B cell (primary cell): ENCODE measurements around the gene PTGES. TPM values are rescaled to one million over a fixed set of nuclear protein-coding genes. Genes with fewer than 3 reads are reported as not detected.

Experiments
- ATAC-seq: fragments of 200-7000 bp; cut with Tn5 transposase; one replicate; pipeline ENCODE4 v1.10.0; 2021; ENCODE audit warnings: low read depth, mild to moderate bottlenecking, moderate number of reproducible peaks, moderate library complexity
- CTCF ChIA-PET: fragments of 350-600 bp; sonication (Branson Sonifier 250); formaldehyde crosslinking; loops from one replicate; lab custom pipeline; 2021; ENCODE audit warnings: antibody characterized with exemption, inconsistent platforms; lab: Charles Lee
- POLR2A ChIA-PET: fragments of 350-600 bp; sonication (Branson Sonifier 250); formaldehyde crosslinking; loops from one replicate; lab custom pipeline; 2021; ENCODE audit warnings: antibody characterized with exemption; lab: Charles Lee
- DNase-seq: peaks from one replicate; pipeline ENCODE4 v3.0.0; 2013
- H2AFZ ChIP-seq: 2 replicates; pipeline ENCODE4 v1.6.1; 2012; ENCODE audit warnings: mild to moderate bottlenecking, low read depth, low read length; ENCODE audit not compliant: insufficient read depth, poor library complexity, severe bottlenecking
- H3K27ac ChIP-seq, 2 donors: 1 replicate in 1 of 2; 2 replicates in 1 of 2; pipeline ENCODE4 v1.5.1; 2012 to 2013; ENCODE audit warnings: low read length in 2 of 2, mild to moderate bottlenecking in 2 of 2, moderate library complexity in 1 of 2
- H3K27me3 ChIP-seq, 4 experiments: fragments of 200-600 bp in 1 of 4; sonication (generic) in 1 of 4; replicated peaks in 1 of 4; 1 replicate in 2 of 4; 2 replicates in 2 of 4; pipeline versions ENCODE4 v1.6.1 to v1.7.0; 2013 to 2016; ENCODE audit warnings: low read length in 3 of 4, mild to moderate bottlenecking in 2 of 4, mixed read lengths in 1 of 4, moderate library complexity in 1 of 4; ENCODE audit not compliant: insufficient read depth in 4 of 4, control insufficient read depth in 3 of 4; ENCODE audit errors: control extremely low read depth in 1 of 4
- H3K36me3 ChIP-seq, 2 experiments: replicated peaks in 1 of 2; 1 replicate in 1 of 2; 2 replicates in 1 of 2; pipeline versions ENCODE4 v1.6.1 to v1.7.1; 2013; ENCODE audit warnings: low read length in 1 of 2; ENCODE audit not compliant: insufficient read depth in 2 of 2, control insufficient read depth in 1 of 2; ENCODE audit errors: control extremely low read depth in 1 of 2, extremely low read depth in 1 of 2
- H3K4me1 ChIP-seq, 2 donors: fragments of 200-600 bp in 1 of 2; sonication (generic) in 1 of 2; 1 replicate in 1 of 2; 2 replicates in 1 of 2; pipeline versions ENCODE4 v1.5.1 to v1.6.1; 2013 to 2017; ENCODE audit warnings: low read length in 2 of 2; ENCODE audit not compliant: control insufficient read depth in 2 of 2, insufficient read depth in 2 of 2
- H3K4me2 ChIP-seq: replicated peaks from 2 replicates; pipeline ENCODE3; 2012; ENCODE audit warnings: mild to moderate bottlenecking, low read depth, low read length; ENCODE audit not compliant: poor library complexity, severe bottlenecking
- H3K4me3 ChIP-seq, 5 experiments: fragments of 200-600 bp in 1 of 5; sonication (generic) in 1 of 5; 1 replicate in 3 of 5; 2 replicates in 2 of 5; pipeline versions ENCODE4 v1.5.1 to v1.7.0; 2011 to 2016; ENCODE audit warnings: low read length in 4 of 5, mild to moderate bottlenecking in 4 of 5, low read depth in 2 of 5, control low read depth in 1 of 5, moderate library complexity in 1 of 5; ENCODE audit not compliant: insufficient read depth in 1 of 5; ENCODE audit errors: control extremely low read depth in 1 of 5, extremely low read depth in 1 of 5
- H3K79me2 ChIP-seq: fragments of 200-600 bp; sonication (generic); one replicate; pipeline ENCODE4 v1.6.0; 2016; ENCODE audit warnings: low read length; ENCODE audit not compliant: control insufficient read depth, insufficient read depth
- H3K9ac ChIP-seq: fragments of 200-600 bp; sonication (generic); 2 replicates; pipeline ENCODE4 v1.6.1; 2017; ENCODE audit warnings: mild to moderate bottlenecking, low read length, moderate library complexity
- H3K9me3 ChIP-seq, 3 donors: one replicate each; pipeline versions ENCODE4 v1.6.1 to v1.7.1; 2013; ENCODE audit warnings: low read length in 2 of 3; ENCODE audit not compliant: control insufficient read depth in 2 of 3, insufficient read depth in 1 of 3; ENCODE audit errors: control extremely low read depth in 1 of 3
- H4K20me1 ChIP-seq: 2 replicates; pipeline ENCODE4 v1.6.0; 2012; ENCODE audit warnings: mild to moderate bottlenecking, low read length; ENCODE audit not compliant: insufficient read depth, control insufficient read depth, poor library complexity, severe bottlenecking
- H3K27ac Mint-ChIP-seq: one replicate; pipeline ENCODE4 v1.8.0; 2021; ENCODE audit warnings: mixed read lengths
- H3K27me3 Mint-ChIP-seq: one replicate; pipeline ENCODE4 v1.8.0; 2021; ENCODE audit warnings: mixed read lengths
- H3K4me1 Mint-ChIP-seq: one replicate; pipeline ENCODE4 v1.8.0; 2021; ENCODE audit warnings: mixed read lengths
- H3K4me3 Mint-ChIP-seq: one replicate; pipeline ENCODE4 v1.8.0; 2021; ENCODE audit warnings: mixed read lengths
- H3K9me3 Mint-ChIP-seq: one replicate; pipeline ENCODE4 v1.8.0; 2022; ENCODE audit warnings: mixed read lengths; ENCODE audit not compliant: insufficient read depth
- CTCF ChIP-seq: fragments of 200-600 bp; IDR thresholded peaks from one replicate; pipeline ENCODE4 v1.8.0; 2022; ENCODE audit warnings: antibody characterized with exemption, mild to moderate bottlenecking
- EZH2 ChIP-seq: IDR thresholded peaks from 2 replicates; pipeline ENCODE4 v1.6.1; 2012; ENCODE audit warnings: borderline replicate concordance, low read depth, mild to moderate bottlenecking, moderate library complexity, low read length; ENCODE audit not compliant: insufficient read depth, poor library complexity, severe bottlenecking
- WGBS: methylation state at CpG from one replicate; pipeline ENCODE4 v1.1.5; 2013; ENCODE audit warnings: missing lambda C conversion rate; ENCODE audit not compliant: insufficient coverage; 5-methylcytosine and 5-hydroxymethylcytosine counted together
- intact Hi-C: fragments of 100-400 bp; cut with micrococcal nuclease; formaldehyde crosslinking; loops from one replicate; pipeline ENCODE4 v1.10.0; 2022
- polyA plus RNA-seq: library from polyadenylated mRNA; depleted of rRNA; stranded (reverse); fragments of >200 nt; gene quantifications from 2 replicates; pipeline ENCODE4 v1.2.3, GENCODE V29; 2012
- total RNA-seq, 2 donors: library from RNA; stranded (reverse); fragments of 120-200 nt in 1 of 2; gene quantifications; 1 replicate in 1 of 2; 2 replicates in 1 of 2; pipeline versions ENCODE4 v1.2.3 to v1.2.4, GENCODE V29; 2013 to 2022

Gene PTGES
- total and polyA plus RNA-seq, 2 donors (not counting 1 experiment from before 2014, with no cell fraction given) = not detected

- Histone ChIP-seq H3K79me2 (no peaks in the 10 kb centered on the region), H3K4me2 (no peak overlapping the region), H3K36me3 (no peaks in the 10 kb centered on the region), H2AFZ (no peak overlapping the region), H3K27ac (no peak overlapping the region), H3K4me3 (no peak overlapping the region), H3K27me3 (peaks cover 0 to 11% (median 3%) of the 10 kb centered on the region in 4 experiments), H3K4me1 (no peaks in the 10 kb centered on the region), H3K9ac (no peak overlapping the region), H3K9me3 (no peaks in the 10 kb centered on the region), H4K20me1 (no peaks in the 10 kb centered on the region)
- POLR2A ChIA-PET = no interaction called here
- WGBS = 91% methylated on average over 26 of the region's 31 CpGs
- no peak for ATAC-seq
- H3K27me3 Mint-ChIP-seq = peaks cover 37% of the 10 kb centered on the region
- DNase-seq = no peak
- no peak overlapping the region for H3K27ac Mint-ChIP-seq
- TF ChIP-seq CTCF = no peak
- no peak for TF ChIP-seq EZH2
- H3K9me3 Mint-ChIP-seq = no peaks in the 10 kb centered on the region
- no peak overlapping the region for H3K4me3 Mint-ChIP-seq
- CTCF ChIA-PET = no interaction called here
- intact Hi-C loops = no loop called here
- no peaks in the 10 kb centered on the region for H3K4me1 Mint-ChIP-seq
These were observed 32.5 kb downstream of the PTGES start for GRCh38 chr9:129720181-129720864.

- H3K4me3 Mint-ChIP-seq = no peak overlapping the region
- H3K4me3 ChIP-seq = no peak overlapping the region
- H3K36me3 ChIP-seq = no peaks in the 10 kb centered on the region
- H3K27me3 ChIP-seq = peaks cover 0 to 11% (median 2%) of the 10 kb centered on the region in 4 experiments
- H3K4me1 ChIP-seq = no peaks in the 10 kb centered on the region
- H3K4me1 Mint-ChIP-seq = no peaks in the 10 kb centered on the region
- no peaks in the 10 kb centered on the region for H3K9me3 ChIP-seq
- no peaks in the 10 kb centered on the region for H4K20me1 ChIP-seq
- no peak for ATAC-seq
- H3K27ac ChIP-seq = no peak overlapping the region
- ChIA-PET CTCF (no interaction called here), POLR2A (no interaction called here)
- H3K27me3 Mint-ChIP-seq = peaks cover 38% of the 10 kb centered on the region
- no peaks in the 10 kb centered on the region for H3K9me3 Mint-ChIP-seq
- no peak overlapping the region for H2AFZ ChIP-seq
- no peak for DNase-seq
- intact Hi-C loops = no loop called here
- H3K4me2 ChIP-seq = no peak overlapping the region
- H3K79me2 ChIP-seq = no peaks in the 10 kb centered on the region
- TF ChIP-seq CTCF = no peak
- no peak for TF ChIP-seq EZH2
- WGBS = 75% methylated on average over 38 of the region's 38 CpGs
- no peak overlapping the region for H3K27ac Mint-ChIP-seq
- H3K9ac ChIP-seq = no peak overlapping the region
These were observed 33.7 kb downstream of the PTGES start for GRCh38 chr9:129719135-129719534.
